Activated T-helper 1 cell treated with anti-CD3 and anti-CD28 coated beads, Interleukin-2, amount 50 U/mL, for 16 hours (primary cell): ENCODE data around the gene HS3ST5.

ENCODE experiments used
- DNase-seq, 2 donors: peaks; one replicate each; pipeline ENCODE4 v3.0.0-alpha.2; 2020; ENCODE audit warnings: low read depth in 1 of 2, low spot score in 1 of 2

HS3ST5 gene

GRCh38 chr6:114342826-114343781, at the start of gene HS3ST5:
HS3ST5 (minus strand) TSS chr6:114343023; CDS start chr6:114062845, 280,178 bp downstream.
- no peak for DNase-seq

- no peak for DNase-seq
These were observed 47.4 kb upstream of the HS3ST5 start for GRCh38 chr6:114390176-114390575.

DNA sequence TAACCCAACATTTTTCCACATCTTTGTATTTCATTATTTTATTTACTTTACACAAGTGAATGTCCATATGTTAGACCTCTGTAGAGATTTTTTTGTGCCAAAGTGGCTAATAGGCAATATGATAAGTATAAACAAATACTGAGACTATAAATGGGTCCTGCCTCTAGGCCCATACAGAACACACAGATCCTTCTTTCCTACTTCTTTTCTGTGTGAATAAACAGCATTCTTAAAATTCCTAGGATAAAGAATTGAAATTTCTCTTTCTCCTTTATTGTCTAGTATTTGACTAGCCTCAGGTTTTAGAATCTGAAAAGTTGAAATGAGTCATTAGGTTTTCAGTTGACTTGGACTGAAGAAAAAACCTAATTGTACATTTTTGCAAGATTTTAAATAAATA, 46.3 kb upstream of the HS3ST5 start:
- DNase-seq: no peak

GRCh38 chr6:114382406-114382805, 39.6 kb upstream of the HS3ST5 start:
- DNase-seq: no peak

DNA sequence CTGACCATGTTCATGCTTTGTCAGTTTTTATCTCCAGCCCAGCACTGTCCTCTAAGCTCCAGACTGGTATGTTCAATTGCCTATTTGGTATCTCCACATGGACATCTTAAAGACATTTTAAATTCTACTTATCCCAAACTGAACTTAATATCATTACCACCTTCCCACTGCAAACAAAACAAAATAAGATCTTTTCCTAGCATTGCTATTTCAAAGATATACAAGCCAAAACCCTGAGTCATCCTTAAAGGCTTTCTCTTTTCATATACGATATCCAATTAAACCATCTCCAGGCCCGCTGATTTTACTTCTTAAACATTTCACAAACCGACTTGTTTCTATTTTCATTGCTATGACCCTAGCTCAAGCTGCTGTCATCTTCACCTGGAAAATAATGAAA, 35.1 kb upstream of the HS3ST5 start:
- DNase-seq: no peak

- DNase-seq: no peak
These were observed 33.9 kb upstream of the HS3ST5 start for GRCh38 chr6:114376611-114377175.

DNA sequence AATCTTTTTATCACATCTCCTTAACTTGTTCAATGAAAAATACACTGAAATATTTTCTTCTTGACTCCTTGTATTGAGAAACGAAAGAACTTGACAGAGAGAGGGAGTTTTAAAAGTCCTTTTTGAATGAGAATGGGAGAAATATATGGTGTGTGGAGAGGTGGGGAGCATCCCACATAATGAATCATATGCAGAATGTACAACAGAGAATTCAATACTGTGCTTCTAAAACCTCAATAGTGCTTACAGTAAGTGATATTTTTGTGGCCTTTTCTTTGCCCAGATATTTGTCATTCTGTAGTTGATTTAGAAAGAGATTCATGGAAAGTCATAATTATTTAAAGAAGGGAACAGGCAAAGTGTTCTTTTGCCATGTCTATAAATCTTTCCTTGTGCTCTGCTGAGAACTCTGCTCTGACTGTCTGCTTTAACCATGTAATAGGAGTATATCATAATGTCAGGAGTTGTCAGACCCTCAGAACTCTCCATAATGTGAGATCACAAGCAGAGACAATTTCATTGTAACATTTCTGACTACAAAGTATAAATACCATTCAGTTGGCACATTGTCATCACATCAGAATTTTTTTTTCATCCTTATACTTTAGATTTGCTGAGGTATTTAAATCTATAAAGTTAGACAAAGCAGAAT, 32.8 kb upstream of the HS3ST5 start:
- DNase-seq: no peak

DNA sequence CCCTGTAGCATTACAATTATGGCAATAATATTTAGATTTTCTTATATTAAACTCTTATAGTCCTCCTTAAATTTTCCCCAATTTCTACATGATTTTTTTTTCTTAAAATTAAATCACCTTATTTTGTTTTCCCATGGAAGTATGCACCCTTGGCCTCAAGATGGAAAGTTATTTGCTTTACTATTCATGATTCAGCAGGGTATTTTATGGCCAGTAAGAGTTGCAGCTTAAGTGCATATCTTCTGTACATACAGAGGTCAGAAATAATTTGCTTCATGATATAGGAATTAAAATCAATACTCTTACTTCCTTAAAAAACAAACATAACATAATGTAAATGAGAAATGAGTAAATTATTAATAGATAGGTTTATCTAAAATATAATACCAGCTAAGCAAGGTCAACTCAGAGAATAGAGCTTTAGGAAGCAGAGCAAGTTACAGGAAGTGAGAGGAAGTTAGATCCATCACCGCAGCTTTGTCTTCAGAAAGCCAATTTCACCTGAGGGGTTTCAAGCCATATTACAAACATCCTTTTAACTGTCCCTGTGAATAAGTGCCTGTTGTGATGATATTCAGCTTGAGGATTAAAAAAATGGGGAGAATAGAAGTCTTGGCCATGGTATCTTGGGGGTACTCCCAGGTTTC, 24.6 kb upstream of the HS3ST5 start:
- no peak for DNase-seq

DNA sequence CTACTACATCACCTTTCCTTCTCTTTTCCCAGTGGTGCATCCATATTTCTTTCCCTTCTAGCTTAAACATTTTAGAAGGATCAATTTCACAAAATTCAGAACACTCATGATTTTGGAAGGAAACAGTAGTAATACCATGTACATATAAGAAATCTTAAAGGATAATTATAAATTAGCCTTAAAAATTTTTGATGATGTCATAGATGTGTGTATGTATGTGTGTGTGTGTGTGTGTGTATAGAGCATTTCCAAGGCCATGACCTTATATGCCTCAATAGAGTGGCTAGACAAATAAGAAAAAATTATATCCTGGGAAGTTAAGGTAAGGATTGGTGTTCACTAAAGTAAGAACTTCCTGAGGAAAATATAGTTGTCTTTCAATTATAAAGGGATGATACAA, 24.1 kb upstream of the HS3ST5 start:
- no peak for DNase-seq

DNA sequence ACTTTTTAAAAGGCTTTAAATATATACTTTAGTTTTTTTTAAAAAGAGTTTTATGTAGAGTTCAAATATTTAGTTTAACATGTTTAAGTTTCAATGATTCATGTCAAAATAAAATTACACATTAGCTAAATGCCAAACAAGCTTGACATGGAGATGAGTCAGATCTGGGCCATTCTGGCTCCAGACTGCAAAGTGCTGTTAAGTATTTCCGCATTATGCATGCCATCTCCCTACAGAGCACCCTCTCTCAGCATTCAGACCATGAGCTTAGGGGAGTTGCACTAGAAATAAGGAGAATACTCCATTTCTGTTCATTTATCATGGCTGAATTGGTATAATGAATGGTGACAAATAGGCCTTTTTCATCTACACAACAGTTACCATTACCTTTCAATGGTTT, 21.5 kb upstream of the HS3ST5 start:
- DNase-seq: no peak

DNA sequence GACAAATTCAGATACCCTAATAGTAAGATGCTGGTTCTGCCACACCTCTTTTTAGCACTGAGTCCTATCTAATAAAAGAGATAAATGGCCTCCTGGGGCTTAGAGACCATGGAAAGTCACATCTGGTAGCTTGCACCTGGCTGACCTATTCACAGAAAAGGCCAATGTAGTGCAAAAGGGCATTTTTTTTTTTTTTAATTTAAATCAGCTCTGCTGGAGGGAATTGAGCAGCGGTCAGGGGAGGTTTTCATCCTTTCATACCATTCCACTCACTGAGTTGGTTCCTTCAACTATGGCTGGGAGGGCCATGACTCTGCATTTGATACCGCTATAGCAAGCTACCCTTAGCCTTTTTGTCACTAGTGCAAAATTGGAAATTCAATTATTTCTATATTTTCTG, 20.1 kb upstream of the HS3ST5 start:
- no peak for DNase-seq

- DNase-seq: no peak
These were observed 19.6 kb upstream of the HS3ST5 start for GRCh38 chr6:114362396-114362795.

- no peak for DNase-seq
These were observed 18.2 kb upstream of the HS3ST5 start for GRCh38 chr6:114361036-114361435.

- DNase-seq: no peak
These were observed 12.5 kb upstream of the HS3ST5 start for GRCh38 chr6:114355300-114355699.

DNA sequence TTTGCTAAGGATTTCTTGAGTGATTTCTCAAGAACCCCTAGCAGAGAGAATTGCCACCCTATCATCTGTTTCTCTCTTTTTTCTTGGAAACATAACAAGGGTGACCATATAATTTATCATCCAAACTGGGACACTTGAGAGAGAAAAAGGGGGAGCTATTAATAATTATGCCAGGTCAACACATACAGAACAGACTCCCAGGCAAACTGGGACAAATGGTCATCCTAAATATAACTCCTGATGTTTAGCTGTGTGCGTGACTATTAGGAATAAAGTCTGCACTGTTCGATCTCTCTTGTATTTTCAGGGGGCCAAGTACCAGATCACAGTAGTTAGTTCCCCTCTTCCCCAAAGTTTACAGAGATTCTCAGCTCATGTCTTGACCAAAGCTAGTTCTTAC, 11.7 kb upstream of the HS3ST5 start:
- no peak for DNase-seq

- no peak for DNase-seq
These were observed 3.6 kb upstream of the HS3ST5 start for GRCh38 chr6:114346451-114346850.

DNA sequence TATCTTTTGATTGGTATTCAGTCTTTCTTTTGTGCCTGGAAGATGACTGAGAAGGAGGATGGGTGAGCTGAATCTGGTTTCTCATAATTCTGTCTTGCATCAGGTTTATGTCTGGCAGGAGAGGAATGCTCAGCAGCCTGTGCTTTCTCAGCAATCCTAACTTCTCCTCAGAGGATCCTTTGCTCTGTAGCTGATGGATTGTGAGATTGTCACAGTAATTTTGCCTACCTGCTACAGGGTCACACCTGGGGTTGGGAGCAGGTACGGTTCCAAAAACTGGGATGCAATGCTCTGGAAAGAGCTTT, 2.1 kb upstream of the HS3ST5 start:
- DNase-seq: no peak

DNA sequence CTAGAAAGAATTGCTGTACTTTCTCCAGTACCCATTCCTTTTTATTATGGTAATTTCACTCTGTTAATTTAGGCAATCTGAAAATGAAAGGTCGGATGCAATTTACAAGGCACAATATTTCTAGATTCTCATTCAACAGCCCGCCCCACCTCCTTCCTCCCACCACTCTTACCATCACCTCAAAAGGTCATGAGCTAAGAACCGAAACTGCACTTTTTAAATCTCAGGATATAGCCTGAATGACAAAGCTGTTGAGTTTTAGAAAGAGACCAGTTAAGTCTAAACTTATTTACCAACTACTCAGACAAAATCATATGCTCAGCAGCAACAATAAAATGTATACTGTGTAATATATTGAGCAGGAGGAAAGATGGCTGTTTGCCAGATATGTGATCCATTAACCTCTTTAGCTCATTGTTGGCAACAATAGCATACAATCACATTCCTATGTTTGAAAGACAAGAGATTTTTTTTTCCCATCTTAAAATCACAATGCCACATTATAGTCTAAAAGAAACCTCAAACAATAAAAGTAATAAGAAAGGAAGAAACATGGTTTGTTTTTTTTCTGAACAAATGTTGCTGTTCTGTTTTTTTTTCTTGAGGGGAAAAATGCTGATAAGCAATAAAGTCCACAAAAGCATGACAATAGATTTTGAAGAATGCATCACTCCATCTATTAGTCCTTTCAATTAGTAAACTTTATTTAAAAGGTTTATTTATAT, 1.6 kb upstream of the HS3ST5 start:
- DNase-seq: no peak

DNA sequence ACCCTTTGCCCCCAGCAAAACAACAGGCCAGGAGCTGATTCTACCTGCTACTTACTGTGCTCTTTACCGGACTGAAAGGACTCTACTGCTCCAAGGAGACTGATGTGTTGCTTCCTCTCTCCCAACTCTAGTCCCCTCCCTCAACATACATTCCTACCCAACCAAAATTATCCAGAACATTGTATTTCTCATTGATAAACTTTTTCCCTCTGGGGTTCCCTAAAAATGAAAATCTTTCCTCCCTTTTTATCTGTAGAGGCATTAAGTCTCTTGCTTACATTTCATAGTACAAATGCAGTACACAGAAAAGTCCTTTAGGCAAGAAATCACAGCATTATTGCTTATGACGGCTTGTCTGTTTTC, 940 bp upstream of the HS3ST5 start:
- DNase-seq: no peak

GRCh38 chr6:114342086-114342825, 567 bp downstream of the HS3ST5 start:
- DNase-seq: no peak

DNA sequence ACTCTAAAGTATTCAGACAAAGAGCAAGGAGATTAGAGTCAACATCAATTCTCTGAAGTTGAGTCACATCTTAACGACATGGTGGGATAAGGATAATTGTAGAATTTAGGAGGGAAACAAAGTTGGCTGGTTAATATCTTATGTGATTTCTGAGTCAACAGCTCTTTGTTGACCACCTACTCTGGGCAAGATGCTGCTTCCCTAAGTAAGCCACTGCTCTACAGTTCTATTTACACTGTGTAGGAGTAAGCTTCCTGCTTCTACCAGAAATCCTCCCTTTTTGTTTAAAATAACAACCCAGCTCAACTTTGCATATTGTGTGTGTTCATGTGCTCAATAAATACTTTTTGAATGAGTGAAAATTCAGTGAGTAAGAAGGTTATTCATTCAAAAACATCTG, 3.1 kb downstream of the HS3ST5 start:
- no peak for DNase-seq
